Parathyroid adenoma (tissue), 2 donors: ENCODE data around the gene PXDC1.
"Not testable (repeated sequence)": the region's sequence is repeated elsewhere in the genome, so short reads cannot be mapped to it uniquely, and the experiment has no call there.

Experiments
- H2AFZ ChIP-seq: fragments of 300-600 bp; sonication (generic); one replicate; pipeline ENCODE4 v1.7.0; 2017; ENCODE audit warnings: antibody characterized with exemption, mild to moderate bottlenecking
- H3K27ac ChIP-seq: fragments of 300-600 bp; sonication (generic); one replicate; pipeline ENCODE4 v1.7.0; 2017
- H3K27me3 ChIP-seq: fragments of 300-600 bp; sonication (generic); one replicate; pipeline ENCODE4 v1.7.0; 2017; ENCODE audit warnings: low read length; ENCODE audit not compliant: control insufficient read depth, insufficient read depth
- H3K36me3 ChIP-seq: fragments of 300-600 bp; sonication (generic); one replicate; pipeline ENCODE4 v1.7.0; 2017; ENCODE audit warnings: low read length; ENCODE audit not compliant: control insufficient read depth, insufficient read depth
- H3K4me1 ChIP-seq: fragments of 300-600 bp; sonication (generic); one replicate; pipeline ENCODE4 v1.7.0; 2017; ENCODE audit warnings: control low read depth
- H3K4me2 ChIP-seq: fragments of 300-600 bp; sonication (generic); one replicate; pipeline ENCODE4 v1.7.0; 2017; ENCODE audit warnings: low read length
- H3K4me3 ChIP-seq: fragments of 300-600 bp; sonication (generic); one replicate; pipeline ENCODE4 v1.7.0; 2017; ENCODE audit warnings: low read depth, low read length
- H3K79me2 ChIP-seq: fragments of 300-600 bp; sonication (generic); one replicate; pipeline ENCODE4 v1.7.0; 2017; ENCODE audit warnings: control low read depth
- H3K9ac ChIP-seq: fragments of 300-600 bp; sonication (generic); one replicate; pipeline ENCODE4 v1.7.0; 2017; ENCODE audit warnings: mild to moderate bottlenecking
- H3K9me3 ChIP-seq: fragments of 300-600 bp; sonication (generic); one replicate; pipeline ENCODE4 v1.7.0; 2017; ENCODE audit warnings: low read length; ENCODE audit not compliant: control insufficient read depth
- TF ChIP-seq, protein P1 (sequence below): fragments of 300-600 bp; sonication (generic); IDR thresholded peaks from one replicate; pipeline ENCODE4 v1.7.0; 2017; ENCODE audit warnings: antibody characterized with exemption, mild to moderate bottlenecking
- donor health status: primary hyperparathyroidism.

The PXDC1 gene

DNA sequence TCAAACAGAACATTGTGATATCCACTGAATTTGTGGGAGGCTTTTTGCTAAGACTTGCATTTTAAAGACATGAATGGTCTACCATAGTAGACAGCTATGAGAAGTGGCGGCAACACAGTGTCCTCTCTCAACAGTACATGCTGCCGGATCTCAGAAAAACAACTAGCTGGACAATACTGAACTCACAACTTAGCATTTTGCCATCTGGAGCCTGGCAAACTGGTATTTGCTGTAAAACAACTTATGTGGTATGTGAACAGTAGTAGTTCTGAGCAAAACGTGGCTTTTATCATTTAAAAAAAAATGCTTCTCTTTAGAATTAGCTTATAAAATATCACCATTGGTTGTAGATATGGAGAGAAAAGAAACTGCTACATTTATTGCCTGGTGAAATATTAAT, 3.3 kb upstream of the PXDC1 start:
- H3K27ac ChIP-seq: no peak overlapping the region
- H3K9ac ChIP-seq: no peak overlapping the region
- H3K27me3 ChIP-seq: no peaks in the 10 kb centered on the region
- H3K4me2 ChIP-seq: no peak overlapping the region
- no peak overlapping the region for H3K4me3 ChIP-seq
- no peak overlapping the region for H2AFZ ChIP-seq
- H3K79me2 ChIP-seq: peaks cover 2% of the 10 kb centered on the region
- H3K36me3 ChIP-seq: no peaks in the 10 kb centered on the region
- no peaks in the 10 kb centered on the region for H3K9me3 ChIP-seq
- TF ChIP-seq, protein P1, sequence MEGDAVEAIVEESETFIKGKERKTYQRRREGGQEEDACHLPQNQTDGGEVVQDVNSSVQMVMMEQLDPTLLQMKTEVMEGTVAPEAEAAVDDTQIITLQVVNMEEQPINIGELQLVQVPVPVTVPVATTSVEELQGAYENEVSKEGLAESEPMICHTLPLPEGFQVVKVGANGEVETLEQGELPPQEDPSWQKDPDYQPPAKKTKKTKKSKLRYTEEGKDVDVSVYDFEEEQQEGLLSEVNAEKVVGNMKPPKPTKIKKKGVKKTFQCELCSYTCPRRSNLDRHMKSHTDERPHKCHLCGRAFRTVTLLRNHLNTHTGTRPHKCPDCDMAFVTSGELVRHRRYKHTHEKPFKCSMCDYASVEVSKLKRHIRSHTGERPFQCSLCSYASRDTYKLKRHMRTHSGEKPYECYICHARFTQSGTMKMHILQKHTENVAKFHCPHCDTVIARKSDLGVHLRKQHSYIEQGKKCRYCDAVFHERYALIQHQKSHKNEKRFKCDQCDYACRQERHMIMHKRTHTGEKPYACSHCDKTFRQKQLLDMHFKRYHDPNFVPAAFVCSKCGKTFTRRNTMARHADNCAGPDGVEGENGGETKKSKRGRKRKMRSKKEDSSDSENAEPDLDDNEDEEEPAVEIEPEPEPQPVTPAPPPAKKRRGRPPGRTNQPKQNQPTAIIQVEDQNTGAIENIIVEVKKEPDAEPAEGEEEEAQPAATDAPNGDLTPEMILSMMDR: no peak
- peaks cover 3% of the 10 kb centered on the region for H3K4me1 ChIP-seq

GRCh38 chr6:3754032-3754725, 2.7 kb upstream of the PXDC1 start:
- H3K27ac ChIP-seq, H2AFZ ChIP-seq, H3K4me2 ChIP-seq, H3K79me2 ChIP-seq, H3K9ac ChIP-seq, H3K4me1 ChIP-seq, H3K9me3 ChIP-seq, H3K27me3 ChIP-seq, H3K4me3 ChIP-seq, H3K36me3 ChIP-seq: not testable (repeated sequence)

- no peak overlapping the region for H3K4me2 ChIP-seq
- H3K79me2 ChIP-seq: peaks cover 2% of the 10 kb centered on the region
- H3K4me1 ChIP-seq: peaks cover 4% of the 10 kb centered on the region
- TF ChIP-seq, protein P1: no peak
- H2AFZ ChIP-seq: no peak overlapping the region
- no peak overlapping the region for H3K27ac ChIP-seq
- no peaks in the 10 kb centered on the region for H3K27me3 ChIP-seq
- H3K4me3 ChIP-seq: no peak overlapping the region
- no peaks in the 10 kb centered on the region for H3K36me3 ChIP-seq
- H3K9me3 ChIP-seq: no peaks in the 10 kb centered on the region
- H3K9ac ChIP-seq: no peak overlapping the region
These were observed 1.8 kb upstream of the PXDC1 start for GRCh38 chr6:3753228-3753835.

- H2AFZ ChIP-seq: peak overlapping the region; percentile 95
- no peak overlapping the region for H3K9ac ChIP-seq
- H3K79me2 ChIP-seq: peaks cover 2% of the 10 kb centered on the region
- H3K4me3 ChIP-seq: peak overlapping the region; percentile 82
- no peaks in the 10 kb centered on the region for H3K27me3 ChIP-seq
- peak overlapping the region; percentile 66 for H3K27ac ChIP-seq
- H3K9me3 ChIP-seq: no peaks in the 10 kb centered on the region
- TF ChIP-seq, protein P1: no peak
- H3K36me3 ChIP-seq: no peaks in the 10 kb centered on the region
- peaks cover 4% of the 10 kb centered on the region for H3K4me1 ChIP-seq
- peak overlapping the region; percentile 94 for H3K4me2 ChIP-seq
These were observed 1.2 kb upstream of the PXDC1 start for GRCh38 chr6:3752531-3753227.

DNA sequence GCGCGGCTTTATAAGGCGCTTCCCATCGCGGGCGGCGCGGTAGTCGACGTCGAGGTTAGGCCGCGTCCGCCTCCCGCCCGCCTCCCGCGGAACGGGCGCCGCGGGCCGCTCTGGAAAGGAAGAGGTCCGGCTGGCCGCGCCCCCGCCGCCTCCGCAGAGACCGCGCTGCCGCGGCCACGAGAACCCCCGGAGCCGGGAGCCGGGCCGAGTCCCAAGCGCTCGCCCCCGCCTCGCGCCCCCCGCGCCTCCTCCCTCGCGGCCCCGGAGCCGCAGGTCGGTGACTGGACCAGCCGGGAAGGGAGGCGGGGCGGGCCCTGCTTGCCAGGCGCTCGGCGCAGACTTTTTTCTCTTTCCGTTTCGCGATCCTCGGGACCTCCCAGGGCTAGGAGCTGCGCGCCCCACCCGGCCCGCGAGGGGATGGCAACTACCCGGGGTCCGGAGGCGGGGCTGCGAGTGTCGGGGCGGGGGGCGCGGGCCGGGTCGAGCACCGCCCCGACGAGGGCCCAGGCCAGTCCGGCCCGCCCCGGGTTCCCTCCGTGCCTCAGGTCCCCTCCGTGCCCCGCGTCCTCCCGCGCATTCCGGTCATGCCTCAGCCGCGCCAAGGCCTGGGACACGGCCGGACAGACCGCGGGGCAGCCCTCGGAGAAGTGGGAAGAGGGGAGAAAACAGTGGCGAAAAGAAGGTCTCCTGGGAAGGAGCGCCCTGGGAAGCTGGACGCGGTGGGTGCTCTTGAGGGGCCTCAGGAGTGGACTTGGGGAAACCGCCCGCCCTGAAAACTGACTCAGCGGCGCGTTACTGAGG, 417 bp upstream of the PXDC1 start:
- Histone ChIP-seq H3K36me3 (no peaks in the 10 kb centered on the region), H3K27me3 (no peaks in the 10 kb centered on the region), H3K4me2 (peak overlapping the region; percentile 94), H3K9ac (peak overlapping the region; percentile 7), H3K9me3 (no peaks in the 10 kb centered on the region), H3K4me1 (peaks cover 4% of the 10 kb centered on the region), H3K27ac (peak overlapping the region; percentile 72), H3K79me2 (peaks cover 2% of the 10 kb centered on the region), H3K4me3 (peak overlapping the region; percentile 82), H2AFZ (peak overlapping the region; percentile 95)
- TF ChIP-seq, protein P1: peak; percentile 34
